HG02852 (cell line): ENCODE results near the gene TUBA1B.
"Not testable (repeated sequence)": the region's sequence is repeated elsewhere in the genome, so short reads cannot be mapped to it uniquely, and the experiment has no call there.

Experiments
- ATAC-seq: cut with Tn5 transposase; IDR thresholded peaks from one replicate; pipeline ENCODE4 v1.9.1; 2021; ENCODE audit warnings: mild to moderate bottlenecking, moderate library complexity; ENCODE audit not compliant: unreplicated experiment

Gene TUBA1B

GRCh38 chr12:49127971-49128370, 3.2 kb downstream of the TUBA1B start:
- ATAC-seq = not testable (repeated sequence)

GRCh38 chr12:49126852-49127763, 4.1 kb downstream of the TUBA1B start:
- no peak for ATAC-seq

- no peak for ATAC-seq
These were observed 10.0 kb downstream of the TUBA1B start for GRCh38 chr12:49121047-49121696.

- ATAC-seq = peak; percentile 5
These were observed 20.0 kb downstream of the TUBA1B start for GRCh38 chr12:49111206-49111605.

GRCh38 chr12:49110464-49111155, 20.6 kb downstream of the TUBA1B start, which contains the start of gene LMBR1L:
LMBR1L (minus strand) TSS chr12:49110847; CDS start chr12:49110555, 292 bp downstream.
- ATAC-seq = peak; percentile 98

- ATAC-seq = no peak
These were observed 21.3 kb downstream of the TUBA1B start for GRCh38 chr12:49109641-49110463.

GRCh38 chr12:49108958-49109404, 22.2 kb downstream of the TUBA1B start:
- no peak for ATAC-seq

- ATAC-seq = no peak
These were observed 25.6 kb downstream of the TUBA1B start for GRCh38 chr12:49105504-49106084.

GRCh38 chr12:49104822-49105221, 26.4 kb downstream of the TUBA1B start:
- no peak for ATAC-seq

- ATAC-seq = no peak
These were observed 30.8 kb downstream of the TUBA1B start for GRCh38 chr12:49100380-49100779.

GRCh38 chr12:49098703-49099102, 32.5 kb downstream of the TUBA1B start:
- no peak for ATAC-seq

- no peak for ATAC-seq
These were observed 33.2 kb downstream of the TUBA1B start for GRCh38 chr12:49098035-49098451.

GRCh38 chr12:49097381-49097780, 33.8 kb downstream of the TUBA1B start:
- ATAC-seq = no peak

- no peak for ATAC-seq
These were observed 36.2 kb downstream of the TUBA1B start for GRCh38 chr12:49094975-49095365.

- no peak for ATAC-seq
These were observed 36.8 kb downstream of the TUBA1B start, which contains the start of gene DHH for GRCh38 chr12:49094160-49094974. DHH (minus strand) TSS chr12:49094801; CDS start chr12:49094512, 289 bp downstream.

GRCh38 chr12:49093792-49094159, 37.4 kb downstream of the TUBA1B start:
- no peak for ATAC-seq

- ATAC-seq = no peak
These were observed 38.3 kb downstream of the TUBA1B start for GRCh38 chr12:49092816-49093406.

GRCh38 chr12:49092086-49092815, 38.9 kb downstream of the TUBA1B start:
- ATAC-seq = no peak
